ENCODE results near the gene RNF223.

RNF223 gene

GRCh38 chr1:1073743-1074587 lies at the start of gene RNF223:
Gene RNF223, minus strand, starts transcription at chr1:1074306. Its CDS starts 1,740 bp downstream, at chr1:1072566.
- DNase-seq, result no peak

DNA sequence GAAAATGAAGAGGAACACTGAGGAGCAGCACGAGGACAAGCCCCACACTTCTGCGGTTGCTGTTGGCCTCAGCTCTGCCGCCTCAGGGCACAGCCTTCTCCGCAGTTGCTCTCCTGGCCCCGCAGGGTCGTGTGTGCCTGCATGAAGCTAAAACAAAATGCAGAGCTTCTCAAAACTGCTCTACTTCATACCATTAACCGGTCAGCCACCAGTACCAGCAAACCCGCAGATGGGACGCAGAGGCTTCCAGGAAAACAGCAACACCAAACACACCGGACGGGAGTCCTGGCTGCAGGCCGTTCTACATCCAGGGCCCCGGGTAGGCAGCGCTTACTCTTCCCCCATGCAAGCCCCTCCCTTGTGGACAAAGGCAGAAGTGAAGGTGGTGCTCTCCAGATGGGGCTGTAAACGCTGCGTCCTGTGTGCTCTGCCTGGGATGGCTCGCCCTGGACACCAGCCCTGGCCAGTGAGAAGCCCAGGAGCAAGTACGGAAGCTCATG lies 48.9 kb upstream of the RNF223 start:
- no peak for DNase-seq

DNA sequence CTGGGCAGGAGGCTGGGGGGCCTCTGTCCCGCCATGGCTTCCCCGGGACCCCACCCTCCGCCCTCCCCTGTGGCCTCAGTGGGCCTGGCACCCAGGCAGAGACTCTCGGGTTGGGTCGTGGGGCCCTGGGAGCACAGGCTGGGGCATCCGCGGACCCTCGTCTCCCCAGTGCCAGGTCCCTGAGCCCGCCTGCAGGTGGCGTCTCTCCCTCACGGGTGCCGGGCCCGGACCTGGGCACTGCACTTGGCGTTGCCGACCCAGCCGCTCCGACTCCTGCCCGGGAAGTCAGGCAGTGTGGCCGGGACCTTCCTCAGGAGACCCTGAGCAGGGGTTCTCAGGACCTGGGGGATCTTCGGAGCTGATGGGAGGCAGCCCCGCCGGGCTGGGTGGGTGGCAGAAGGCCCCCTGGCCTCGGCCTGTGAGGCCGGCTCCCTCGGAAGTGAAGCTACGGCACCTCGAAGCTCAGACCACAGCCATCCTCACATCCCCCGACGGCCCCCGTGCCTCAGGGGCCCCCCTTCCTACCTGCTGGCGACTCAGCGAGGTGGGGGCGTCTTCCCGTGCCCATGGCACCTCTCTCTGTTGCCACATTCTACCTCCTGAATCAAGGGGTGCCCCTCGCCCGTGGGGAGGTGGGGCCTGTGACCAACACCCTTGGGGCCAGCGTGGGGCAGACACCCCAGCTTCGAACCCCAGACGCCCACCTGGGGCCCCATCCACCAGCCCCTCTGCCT lies 48.1 kb upstream of the RNF223 start:
- peak; percentile 82 for DNase-seq

DNA sequence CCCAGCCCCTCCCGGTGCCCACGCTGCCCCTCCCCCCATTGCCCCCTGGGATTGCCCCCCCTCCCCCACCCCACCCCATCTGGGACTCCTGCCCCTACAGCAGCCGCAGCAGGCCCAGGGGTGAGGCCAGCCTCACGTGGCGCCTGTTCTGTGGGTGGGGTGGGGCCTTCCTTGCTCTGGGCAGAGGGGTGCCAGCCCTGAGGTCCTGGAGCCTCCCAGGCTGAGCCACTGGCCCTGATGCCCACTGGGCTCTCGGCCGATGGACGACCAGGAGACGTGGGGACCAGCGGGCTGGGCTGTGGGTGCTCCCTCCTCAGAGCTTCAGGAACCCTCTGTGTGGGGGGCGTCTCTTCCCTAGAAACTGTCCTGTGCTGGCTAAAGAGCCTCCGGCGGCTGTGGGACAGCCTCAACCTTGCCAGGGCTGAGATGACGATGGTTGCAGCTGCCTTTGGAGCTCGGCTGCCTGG lies 47.5 kb upstream of the RNF223 start:
- DNase-seq, result no peak

GRCh38 chr1:1120866-1121591 lies 46.9 kb upstream of the RNF223 start:
- no peak for DNase-seq

DNA sequence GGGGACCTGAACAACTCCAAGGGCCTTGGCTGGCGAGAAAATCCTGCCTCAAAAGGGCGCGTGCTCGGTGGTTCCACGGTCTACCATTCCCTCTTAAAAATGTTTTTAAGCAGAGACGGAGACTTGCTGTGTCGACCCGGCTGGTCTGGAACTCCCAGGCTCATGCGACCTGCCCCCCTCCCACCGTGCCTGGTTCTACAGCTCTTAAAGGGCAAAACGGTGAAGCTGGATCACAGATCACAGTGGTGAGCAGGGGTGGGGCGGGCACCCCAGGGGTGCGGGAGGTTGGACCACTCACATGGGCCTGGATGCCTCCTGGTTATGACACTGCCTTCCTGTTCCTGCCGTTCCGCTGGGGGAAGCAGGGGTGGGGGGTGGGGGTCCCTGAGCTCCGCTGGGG lies 46.0 kb upstream of the RNF223 start:
- DNase-seq, result no peak

DNA sequence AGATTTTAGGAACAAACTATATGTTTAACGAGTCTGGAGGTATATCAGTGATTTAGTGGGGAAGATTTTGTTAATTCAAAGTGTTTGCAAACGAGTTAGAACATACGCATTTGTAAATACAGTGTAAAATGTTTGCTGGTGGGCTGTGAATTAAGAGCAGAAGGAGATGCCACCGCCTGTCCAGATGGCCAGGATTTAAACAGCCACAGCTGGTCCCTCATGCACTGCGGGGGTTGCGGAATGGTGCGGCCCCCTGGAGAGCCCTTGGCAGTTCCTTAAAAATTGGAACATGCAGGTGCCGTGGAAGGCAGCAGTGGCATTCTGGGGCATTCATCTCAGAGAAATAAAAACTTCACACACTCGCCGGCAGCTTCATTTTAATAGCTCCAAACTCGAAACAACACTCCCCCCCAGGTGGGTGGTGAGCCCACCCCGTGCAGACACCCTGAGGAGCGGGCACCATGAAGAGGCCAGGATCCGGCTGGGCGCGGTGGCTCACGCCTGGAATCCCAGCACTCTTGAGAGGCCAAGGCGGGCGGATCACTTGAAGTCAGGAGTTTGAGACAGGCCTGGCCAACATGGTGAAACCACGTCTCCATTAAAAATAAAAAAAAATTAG lies 45.3 kb upstream of the RNF223 start:
- DNase-seq, result no peak

GRCh38 chr1:1118876-1119220 lies 44.7 kb upstream of the RNF223 start:
- no peak for DNase-seq

DNA sequence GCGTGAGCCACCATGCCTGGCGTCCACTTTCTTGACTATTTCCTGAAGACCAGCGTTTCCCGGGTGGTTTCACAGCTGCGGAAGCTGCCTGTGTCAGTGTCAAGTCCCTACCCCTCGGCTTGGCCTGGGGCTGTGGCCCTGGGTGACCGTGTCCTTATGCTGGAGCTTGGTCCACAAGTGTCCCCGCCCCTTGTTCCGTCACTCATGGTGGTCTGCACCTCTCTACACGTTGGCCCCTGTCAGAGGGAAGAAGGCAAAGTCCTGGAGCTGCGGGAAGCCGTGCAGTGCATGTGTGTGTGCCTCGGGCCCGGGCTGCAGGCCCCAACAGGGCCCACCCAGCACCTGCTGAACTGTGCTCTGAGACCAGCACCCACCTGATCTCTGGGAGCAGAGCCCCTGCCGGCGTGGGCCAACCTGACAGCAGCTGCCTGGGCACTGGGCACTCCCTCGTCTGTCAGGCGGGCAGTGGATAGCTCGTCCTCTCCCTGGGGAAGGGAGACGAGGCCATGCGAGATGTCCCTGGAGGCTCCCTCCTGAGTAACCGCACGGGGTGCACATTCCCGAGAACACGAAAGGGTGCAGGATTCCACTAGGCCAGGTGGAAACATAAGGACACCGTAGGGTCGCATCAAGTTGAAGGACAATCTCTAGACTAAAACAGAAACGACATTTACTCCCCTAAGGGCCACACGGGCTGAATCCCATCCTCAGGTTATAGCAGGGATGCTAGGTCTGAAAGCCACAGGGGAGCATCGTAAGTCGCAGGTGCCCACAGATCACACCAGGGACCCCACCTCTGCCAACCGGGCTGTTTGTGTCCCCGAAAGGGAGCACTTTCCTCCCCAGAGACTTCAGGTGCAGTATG lies 44.1 kb upstream of the RNF223 start:
- DNase-seq, result no peak

GRCh38 chr1:1117469-1117831 lies 43.3 kb upstream of the RNF223 start:
- no peak for DNase-seq

- no peak for DNase-seq
Observed at GRCh38 chr1:1116701-1117468, 42.8 kb upstream of the RNF223 start.

- DNase-seq, result peak; percentile 99
Observed at GRCh38 chr1:1115786-1116700, 41.9 kb upstream of the RNF223 start, which contains the start of gene C1orf159. Gene C1orf159, minus strand, starts transcription at chr1:1116089. Its CDS starts 24,546 bp downstream, at chr1:1091543.

- DNase-seq, result no peak
Observed at GRCh38 chr1:1115136-1115785, 41.2 kb upstream of the RNF223 start.

GRCh38 chr1:1114431-1114830 lies 40.3 kb upstream of the RNF223 start:
- DNase-seq, result no peak

DNA sequence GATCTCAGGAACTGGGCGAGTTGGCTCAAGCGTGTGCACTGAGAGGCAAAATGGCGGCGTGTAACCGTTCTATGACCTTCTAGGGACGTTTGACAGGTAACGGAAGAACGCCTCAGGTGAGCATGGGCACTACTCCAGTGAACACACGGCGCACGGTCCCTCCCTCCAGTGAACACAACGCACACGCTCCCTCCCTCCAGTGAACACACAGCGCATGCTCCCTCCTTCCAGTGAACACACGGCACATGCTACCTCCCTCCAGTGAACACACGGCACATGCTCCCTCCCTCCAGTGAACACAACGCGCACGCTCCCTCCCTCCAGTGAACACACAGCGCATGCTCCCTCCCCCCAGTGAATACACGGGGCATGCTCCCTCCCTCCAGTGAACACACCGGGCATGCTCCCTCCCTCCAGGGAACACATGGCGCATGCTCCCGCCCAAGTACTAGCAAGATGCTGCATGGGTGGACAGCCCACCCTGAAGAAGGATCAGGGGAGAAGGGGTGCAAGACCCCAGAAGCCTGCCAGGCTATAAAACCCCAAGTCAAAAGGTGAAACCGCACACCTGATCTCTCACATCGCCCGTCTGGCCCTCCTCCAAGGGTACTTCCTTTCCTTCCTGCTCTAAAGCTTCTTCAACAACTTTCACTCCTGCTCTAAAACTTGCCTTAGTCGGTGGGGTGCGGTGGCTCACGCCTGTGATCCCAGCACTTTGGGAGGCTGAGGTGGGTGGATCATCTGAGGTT lies 38.3 kb upstream of the RNF223 start:
- no peak for DNase-seq

- DNase-seq, result no peak
Observed at GRCh38 chr1:1111516-1112236, 37.6 kb upstream of the RNF223 start.

DNA sequence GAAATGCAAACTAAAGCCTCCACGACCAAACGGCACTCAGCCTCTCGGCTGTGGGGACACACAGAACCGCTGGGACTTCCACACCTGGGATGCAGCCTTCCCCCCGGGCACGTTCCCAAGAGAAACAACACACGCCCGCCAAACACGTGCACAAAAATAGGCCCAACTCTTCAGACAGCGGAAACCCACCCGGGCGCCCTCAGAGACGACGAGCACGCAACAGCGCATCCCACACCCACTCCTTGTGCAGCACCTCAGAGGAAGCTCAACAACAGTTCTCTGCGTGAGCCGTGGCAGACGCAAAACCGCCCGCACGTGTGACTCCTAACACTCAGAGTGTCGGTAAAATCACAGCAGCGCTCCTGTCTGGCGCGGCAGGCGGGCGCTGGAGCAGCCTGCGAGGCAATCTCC lies 36.5 kb upstream of the RNF223 start:
- no peak for DNase-seq

DNA sequence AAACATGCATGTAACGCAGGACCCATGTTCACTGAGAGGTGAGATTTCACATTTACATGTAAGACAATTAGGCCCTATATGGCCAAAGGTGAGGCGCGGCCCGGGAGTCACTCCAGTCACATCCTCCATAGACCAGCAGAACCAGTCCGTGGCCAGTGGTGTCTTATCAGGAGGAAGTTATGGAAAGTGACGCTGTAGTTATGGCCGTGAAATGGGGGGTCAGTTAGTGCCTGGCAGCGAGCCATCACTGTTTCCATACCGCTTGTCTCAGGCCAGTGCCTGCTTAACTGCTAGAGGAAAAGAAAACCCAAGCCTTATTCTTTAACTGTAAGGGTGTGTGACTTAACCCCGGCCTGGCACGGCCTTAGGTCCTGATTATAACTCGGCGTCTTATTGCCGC lies 35.6 kb upstream of the RNF223 start:
- no peak for DNase-seq
